Stimulated activated CD4-positive, alpha-beta T cell treated with anti-CD3 and anti-CD28 coated beads, Interleukin-2, amount 100 ng/mL, for 24 hours (primary cell): ENCODE data around the gene DIPK1A.

ENCODE experiments used
- DNase-seq, 2 donors: peaks; one replicate each; pipeline ENCODE4 v3.0.0-alpha.2; 2020

The DIPK1A gene

DNA sequence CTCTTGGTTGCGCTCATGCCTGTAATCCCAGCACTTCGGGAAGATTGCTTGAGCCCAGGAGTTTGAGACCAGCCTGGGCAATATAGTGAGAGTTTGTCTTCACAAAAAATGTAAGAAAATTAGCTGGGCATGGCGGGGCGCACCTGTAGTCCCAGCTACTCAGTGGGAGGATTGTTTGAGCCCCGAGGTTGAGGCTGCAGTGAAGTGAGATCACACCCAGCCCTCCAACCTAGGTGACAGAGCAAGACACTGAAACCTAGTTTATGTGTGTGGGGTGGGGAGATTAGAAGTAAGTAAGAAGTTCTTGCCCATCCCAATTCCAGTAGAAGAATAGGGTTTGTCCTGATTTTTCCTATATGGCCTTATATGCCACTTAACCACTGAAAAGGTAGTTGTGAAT, 127.4 kb downstream of the DIPK1A start:
- DNase-seq = peak in 1 of 2 donors; percentile 38

DNA sequence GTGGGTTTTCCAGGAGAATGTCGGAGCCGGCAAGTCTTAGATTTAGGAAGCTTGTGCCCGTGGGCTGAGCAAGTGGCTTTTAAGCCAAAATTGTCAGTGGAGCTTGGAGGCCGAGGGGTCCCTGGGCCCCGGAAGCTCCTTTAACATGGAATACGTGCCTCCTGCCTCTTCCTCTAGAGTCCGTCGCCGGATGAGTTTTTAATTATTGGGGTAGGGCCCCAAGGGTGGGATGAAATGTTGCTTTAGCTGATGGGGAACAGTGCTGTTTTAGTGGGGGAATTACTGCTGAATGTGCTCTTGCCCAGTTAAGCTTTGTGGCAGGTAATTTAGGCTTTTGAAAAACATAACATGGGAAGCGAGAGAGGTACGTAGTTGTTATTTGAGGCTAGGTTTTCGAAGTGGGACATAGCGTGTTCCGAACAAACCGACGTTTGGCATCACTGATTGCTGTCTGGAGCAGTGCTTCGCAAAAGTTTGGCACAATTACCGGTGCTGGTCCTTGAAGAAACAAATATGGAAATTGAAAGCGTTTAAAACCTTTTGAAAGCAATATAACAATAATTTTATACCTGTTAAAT, 128.6 kb downstream of the DIPK1A start:
- DNase-seq = no peak

DNA sequence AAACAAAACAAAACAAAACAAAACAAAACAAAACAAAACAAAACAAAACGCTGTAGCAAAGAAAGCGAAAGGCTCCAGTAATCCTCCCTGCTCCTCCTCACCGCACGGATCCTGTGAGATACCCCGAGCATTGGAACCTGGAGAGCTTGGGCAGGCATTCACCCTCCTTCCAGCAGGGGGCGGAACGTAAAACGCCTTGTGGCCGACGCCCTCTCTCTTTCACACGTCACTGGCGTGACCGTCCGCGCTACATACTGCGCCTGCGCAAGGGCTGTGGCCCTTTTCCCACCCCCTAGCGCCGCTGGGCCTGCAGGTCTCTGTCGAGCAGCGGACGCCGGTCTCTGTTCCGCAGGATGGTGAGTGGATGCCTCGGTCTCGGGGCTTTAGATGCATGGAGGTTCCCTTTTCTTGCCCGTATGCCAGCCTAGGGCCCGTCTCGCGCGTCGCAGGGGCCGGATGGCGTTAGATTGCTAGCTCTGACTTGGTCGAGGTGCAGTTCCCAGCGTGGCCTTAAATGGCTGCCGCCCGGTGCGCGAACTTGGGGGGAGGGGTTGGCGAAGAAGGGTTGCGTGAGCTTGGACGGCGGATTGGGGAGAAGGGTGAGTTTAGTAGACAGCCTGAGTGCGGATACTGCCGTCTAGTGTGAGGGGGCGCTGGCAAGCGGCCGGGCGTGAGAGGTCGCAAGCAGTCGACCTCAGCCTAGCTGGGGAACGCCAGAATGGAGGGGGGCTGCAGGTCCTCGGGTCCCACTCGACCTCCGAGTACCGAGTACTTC, 129.3 kb downstream of the DIPK1A start, which contains the start of gene RPL5:
Gene RPL5 (plus strand): TSS at position 279 of the 775 bp plus-strand sequence. CDS start 75 bp downstream, at position 354.
- peak; percentile 97 to 98 for DNase-seq

DNA sequence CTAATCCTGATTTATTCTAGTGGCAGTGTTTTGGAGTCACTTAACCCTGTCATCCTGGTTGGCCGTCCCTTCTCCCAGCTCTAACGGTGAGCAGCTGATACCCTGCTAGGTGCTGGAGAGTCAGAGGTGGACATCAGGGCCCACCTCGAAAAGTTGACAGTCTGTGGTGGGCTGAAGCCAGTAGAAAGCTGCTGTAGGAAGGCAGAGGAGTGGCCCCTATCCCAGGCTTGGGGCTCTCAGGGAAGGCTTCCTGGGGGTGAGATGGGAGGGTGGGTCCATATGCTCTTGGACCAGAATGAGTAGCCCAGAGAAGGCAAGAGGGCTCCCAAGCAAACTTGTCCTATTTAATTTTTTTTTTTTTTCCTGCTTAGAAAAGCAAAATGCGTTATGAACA, 129.9 kb downstream of the DIPK1A start:
- DNase-seq = no peak

DNA sequence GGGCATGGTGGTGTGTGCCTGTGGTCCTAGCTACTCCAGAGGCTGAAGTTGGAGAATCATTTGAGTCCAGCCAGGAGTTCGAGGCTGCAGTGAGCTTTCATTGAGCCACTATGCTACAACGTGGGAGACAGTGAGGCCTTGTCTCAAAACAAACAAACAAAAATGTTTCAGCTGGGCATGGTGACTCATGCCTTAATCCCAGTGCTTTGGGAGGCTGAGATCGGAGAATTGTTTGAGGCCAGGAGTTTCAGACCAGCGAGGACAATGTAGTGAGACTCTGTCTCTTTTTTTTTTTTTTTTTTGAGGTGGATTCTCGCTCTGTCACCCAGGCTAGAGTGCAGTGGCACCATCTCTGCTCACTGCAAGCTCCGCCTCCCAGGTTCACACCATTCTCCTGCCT, 134.5 kb downstream of the DIPK1A start:
- no peak for DNase-seq

DNA sequence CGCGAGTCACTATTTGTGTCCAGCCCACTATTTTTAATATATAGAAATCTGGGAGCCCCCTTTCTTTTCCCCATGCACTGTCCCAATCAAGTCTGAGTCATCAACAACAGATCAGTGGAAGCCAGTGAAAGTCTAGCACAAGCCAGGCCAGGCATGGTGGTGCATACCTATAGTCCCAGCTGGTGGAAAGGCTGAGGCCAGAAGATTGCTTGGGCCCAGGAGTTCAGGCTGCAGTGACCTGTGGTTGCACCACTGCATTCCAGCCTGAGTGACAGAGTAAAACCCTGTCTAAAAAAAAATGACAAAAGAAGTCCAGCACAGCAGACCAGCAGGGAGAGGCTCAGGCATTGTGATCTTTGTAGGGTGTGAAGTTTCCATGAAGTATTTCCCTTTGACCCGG, 138.4 kb downstream of the DIPK1A start:
- no peak for DNase-seq

DNA sequence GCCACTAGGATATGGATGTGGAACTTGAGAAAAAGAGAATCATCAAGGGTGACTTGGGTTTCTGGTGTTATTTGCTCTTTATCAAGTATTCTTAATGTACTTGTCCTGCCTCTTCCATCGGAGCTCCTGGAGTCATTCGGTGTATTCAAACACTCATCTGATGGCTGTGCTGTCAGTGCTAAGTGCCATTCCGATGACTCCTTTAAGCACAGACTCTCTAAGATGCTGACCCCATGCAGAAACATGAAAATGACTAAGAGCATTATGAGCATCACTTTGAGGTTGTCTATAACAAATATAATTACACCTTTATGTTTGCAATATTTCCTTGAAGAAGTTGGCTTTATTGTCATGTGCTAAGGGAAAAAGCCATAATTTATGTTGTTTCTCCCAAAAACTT, 140.7 kb downstream of the DIPK1A start:
- no peak for DNase-seq

DNA sequence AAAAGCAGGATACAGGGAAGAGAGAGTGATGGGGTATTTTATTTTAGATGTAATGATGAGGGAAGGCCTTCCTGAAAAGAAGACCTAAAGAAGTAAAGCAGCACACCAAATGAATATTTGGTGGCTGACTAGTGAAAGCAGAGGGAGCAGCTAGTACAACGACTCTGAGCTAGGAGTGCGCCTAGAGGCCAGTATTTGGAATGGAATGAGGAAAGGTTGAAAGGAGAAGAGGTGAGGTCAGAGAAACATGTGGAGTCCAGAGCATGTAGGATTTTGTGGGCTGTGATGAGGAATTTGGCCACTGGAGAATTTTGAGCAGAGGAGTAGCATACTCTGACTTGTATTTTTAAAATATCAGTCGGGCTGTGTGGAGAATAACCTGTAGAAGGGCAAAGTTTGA, 141.2 kb downstream of the DIPK1A start:
- DNase-seq = no peak

DNA sequence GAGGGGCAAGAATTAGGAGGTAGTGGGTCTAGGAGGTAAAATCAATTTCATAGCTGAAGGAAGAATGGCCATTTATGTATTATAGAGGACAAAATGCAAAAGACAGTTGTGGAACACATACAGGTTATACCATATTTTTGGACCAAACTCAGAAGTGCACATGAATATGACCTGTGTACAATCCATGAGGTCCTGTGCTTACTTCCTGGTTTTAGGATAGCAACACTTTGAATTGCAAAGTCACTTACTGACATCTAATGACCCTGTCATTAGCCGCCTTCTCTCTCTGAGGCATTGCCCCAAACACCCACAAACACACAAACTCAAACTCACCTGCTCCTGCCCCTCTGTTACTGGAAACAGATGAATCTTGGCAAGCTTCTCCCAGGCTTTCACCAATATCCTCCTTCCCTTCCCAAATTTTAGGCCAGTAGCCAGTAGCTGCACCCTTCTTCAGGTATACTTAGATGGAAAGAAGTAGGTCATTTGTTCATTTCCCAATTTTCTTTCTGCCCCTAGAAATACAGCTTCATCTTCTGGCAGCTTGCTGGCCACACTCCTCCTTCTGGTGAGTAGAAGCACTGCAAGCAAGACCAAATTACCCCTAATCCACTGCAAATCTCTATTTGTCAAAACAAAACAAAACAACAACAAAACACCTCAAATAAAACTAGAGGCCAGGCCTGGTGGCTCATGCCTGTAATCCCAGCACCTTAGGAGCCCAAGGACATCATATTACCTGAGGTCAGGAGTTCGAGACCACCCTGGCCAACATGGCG, 143.1 kb downstream of the DIPK1A start:
- no peak for DNase-seq

DNA sequence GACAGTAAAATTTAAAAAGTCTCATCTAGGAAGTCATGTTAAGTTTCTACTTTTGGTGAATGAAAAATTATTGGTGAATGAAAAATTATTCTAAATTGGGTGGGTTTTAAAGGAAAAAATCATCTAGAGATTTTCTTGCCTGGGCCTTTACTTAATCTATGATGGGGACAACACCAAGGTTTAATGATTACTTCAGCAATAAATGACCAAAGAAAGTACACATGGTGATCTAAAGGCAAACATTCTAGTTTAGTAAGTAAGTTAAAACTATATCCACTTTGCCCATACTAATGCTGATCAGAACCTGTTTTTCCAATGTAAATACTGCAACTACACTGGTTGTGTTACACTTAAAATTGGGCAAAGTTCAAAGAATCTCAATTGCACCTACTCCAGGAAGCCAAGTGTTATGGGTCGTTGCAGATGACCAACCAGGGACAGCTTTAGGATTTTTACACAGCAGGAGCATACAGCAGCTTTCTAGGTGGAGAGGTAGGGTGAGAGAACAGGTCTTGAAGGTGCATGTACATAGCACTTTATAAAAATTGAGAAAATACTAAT, 144.0 kb downstream of the DIPK1A start:
- no peak for DNase-seq

DNA sequence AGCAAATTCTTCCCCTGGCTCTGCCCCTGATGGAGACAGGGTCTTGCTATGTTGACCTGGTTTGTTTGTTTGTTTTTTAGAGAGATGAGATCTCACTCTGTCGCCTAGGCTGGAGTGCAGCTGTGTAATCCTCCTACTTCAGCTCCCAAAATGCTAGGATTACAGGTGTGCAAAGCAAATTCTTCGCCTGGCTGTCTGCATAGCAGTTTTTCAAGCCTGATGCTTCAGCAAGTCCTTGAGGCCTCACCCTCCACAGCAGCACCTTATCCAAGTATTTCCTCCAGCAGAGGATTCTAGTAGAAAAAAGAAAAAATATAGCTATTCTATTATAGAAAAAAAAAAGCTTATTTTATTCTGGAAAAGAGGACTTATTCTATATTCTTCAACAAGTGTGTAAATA, 144.5 kb downstream of the DIPK1A start:
- no peak for DNase-seq

DNA sequence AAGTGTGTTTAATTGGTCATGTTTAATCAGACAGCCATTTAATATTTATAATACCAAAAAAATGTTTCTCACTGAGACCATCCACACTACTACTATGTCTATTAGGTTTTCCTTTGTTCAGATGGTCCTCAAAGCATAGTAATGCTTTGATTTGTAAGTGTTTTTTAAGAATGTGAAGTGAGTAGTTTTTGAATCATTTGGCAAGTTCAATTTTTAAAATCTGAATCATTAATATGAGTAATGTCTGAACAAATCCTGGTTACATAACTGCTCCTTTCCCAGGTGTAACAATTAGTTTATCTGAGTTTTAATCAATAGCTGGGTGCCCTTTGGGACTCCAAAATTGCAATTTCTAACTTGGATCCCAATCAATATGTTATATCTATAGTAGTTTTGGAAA, 152.9 kb downstream of the DIPK1A start:
- DNase-seq = no peak

DNA sequence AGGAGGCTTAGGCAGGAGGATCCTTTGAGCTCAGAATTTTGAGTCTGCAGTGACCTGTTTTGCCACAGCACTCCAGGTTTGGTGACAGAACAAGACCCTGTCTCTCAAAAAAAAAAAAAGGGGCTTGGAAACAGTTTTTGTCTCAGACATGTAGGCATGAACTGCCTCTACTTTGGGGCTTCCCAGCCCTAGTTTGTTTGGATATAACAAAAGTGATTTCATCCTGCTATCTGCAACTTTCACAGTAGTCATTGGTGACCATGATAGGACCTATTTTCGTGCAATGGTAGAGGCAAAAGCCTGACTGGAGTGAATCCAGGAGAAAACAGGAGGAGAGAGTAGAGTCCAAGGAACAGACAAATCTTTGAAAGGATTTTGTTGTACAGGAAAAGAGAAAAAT, 156.0 kb downstream of the DIPK1A start:
- DNase-seq = no peak

DNA sequence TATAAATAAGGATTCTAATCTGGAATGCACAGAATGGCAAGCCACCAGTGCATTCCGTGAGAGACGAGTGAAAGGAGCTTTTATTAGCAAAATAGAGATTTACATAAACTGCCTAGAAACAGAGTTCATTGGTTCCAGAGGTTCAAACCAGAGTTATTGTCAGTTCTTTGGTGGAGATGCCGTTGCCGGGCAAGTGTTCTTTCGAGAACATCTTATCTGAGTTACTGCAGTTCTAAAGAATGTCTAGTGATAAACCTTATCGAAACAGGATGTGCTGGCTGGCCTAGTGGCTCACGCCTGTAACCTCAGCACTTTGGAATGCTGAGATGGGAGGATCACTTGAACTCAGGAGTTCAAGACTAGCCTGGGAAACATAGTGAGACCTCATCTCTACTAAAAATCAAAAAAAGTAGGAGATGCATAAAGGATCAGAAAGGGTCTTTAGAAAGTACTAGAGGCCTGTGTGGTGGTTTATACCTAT, 156.5 kb downstream of the DIPK1A start:
- no peak for DNase-seq

DNA sequence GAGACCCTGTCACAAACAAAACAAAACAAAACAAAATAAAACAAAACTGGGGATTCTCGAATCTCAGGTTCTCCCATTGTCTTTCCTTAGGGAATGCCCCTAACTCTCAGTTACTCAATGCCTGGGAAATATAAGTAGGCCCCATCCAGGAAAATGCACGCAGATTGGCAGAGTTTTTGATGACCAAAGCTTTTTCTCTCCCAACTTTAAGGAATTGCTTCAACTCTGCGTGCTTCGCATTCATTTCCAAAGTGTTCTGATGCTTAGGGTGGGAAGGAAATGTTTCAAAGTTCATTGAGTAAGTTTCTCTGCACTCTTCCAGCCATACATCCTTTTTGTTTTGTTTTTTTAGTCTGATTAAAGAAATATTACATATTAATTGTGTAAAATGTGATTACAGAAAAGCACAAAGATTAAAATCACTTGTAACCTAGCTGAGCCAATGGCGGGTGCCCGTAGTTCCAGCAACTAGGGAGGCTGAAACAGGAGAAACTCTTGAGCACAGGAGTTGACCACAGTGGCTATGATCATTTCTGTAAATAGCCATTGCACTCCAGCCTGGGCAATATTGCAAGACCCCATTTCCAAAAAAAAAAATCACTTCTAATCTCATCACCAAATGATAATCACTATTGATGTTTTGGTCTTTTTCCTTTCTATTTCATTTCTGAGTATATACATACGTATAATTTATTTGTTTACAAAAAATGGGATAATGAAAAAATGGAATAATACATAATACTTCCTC, 157.9 kb downstream of the DIPK1A start:
- DNase-seq = no peak

DNA sequence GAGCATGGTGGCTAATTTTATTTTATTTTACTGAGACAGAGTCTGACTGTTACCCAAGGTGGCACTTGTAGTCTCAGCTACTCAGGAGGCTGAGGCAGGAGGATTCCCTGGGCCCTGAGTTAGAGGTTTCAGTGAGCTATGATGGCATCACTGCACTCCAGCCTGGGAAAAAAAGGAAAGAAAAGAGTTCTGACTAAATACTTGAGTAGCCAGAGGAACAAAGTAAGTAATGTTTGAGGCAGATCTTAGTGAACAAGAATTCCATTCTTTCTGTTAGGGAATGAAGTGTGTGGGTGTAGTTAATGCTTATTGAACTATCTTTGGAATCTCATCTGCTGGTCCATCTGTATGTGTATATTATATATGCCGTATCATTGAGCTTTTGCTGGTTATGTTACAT, 163.3 kb downstream of the DIPK1A start:
- DNase-seq = no peak

DNA sequence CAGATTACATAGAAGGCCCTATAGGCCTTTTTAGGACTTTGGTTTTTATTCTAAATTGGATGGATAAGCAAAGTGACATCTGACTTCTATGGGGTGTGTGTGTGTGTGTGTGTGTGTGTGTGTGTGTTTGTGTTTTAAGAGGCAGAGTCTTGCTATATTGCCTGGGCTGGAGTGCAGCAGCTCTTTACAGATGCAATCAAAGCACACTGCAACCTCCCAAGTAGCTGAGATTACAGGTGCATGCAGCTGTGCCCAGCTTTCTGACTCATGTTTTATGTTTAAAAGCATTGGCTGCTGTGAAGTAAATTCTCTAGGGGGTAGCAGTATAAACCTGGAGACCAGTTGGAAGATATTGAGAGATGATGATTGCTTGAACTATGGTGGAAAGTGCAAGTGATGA, 164.0 kb downstream of the DIPK1A start:
- no peak for DNase-seq

DNA sequence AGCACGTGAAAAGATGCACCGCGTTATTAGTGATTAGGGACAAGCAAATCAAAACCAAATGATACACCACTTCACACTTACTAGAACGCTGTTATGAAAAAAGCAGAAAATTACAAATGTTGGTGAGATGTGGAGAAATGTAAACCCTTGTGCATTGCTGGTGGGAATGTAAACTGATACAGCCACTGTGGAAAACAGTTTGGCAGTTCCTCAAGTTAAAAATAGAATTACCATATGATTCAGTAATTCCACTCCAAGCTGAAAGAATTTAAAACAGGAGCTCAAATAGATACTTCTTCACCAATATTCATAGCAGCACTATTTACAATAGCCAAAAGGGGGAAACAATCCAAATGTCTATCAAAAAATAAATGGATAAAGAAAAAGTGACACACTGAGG, 166.1 kb downstream of the DIPK1A start:
- DNase-seq = no peak

DNA sequence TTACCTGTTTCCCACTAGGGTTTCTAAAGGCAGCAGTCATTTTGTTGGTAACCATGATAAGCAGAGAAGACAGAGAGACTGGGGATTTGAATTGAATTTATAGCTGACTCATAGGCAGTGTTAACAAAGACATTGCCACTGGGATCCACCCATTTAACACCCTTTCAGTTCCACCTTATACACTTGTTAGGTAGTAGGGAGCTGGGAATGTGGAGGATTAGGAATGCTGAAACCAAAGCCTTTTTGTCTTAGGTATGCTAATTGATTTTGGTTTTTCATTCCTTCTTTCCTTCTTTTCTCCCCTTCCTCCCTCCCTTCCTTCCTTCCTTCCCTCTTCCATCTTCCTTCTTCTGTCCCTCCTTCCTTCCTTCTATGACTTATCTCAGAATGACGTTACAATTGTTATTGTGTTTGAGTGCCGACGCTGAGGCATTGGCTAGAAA, 168.9 kb downstream of the DIPK1A start:
- DNase-seq = no peak
